HG03066 (cell line): ENCODE data around the gene WDR82.

Experiments used
- ATAC-seq: cut with Tn5 transposase; IDR thresholded peaks from one replicate; pipeline ENCODE4 v1.9.1; 2021; ENCODE audit warnings: low read depth; ENCODE audit not compliant: unreplicated experiment

WDR82 gene

GRCh38 chr3:52240059-52240885, 38.2 kb downstream of the WDR82 start:
- ATAC-seq: no peak

DNA sequence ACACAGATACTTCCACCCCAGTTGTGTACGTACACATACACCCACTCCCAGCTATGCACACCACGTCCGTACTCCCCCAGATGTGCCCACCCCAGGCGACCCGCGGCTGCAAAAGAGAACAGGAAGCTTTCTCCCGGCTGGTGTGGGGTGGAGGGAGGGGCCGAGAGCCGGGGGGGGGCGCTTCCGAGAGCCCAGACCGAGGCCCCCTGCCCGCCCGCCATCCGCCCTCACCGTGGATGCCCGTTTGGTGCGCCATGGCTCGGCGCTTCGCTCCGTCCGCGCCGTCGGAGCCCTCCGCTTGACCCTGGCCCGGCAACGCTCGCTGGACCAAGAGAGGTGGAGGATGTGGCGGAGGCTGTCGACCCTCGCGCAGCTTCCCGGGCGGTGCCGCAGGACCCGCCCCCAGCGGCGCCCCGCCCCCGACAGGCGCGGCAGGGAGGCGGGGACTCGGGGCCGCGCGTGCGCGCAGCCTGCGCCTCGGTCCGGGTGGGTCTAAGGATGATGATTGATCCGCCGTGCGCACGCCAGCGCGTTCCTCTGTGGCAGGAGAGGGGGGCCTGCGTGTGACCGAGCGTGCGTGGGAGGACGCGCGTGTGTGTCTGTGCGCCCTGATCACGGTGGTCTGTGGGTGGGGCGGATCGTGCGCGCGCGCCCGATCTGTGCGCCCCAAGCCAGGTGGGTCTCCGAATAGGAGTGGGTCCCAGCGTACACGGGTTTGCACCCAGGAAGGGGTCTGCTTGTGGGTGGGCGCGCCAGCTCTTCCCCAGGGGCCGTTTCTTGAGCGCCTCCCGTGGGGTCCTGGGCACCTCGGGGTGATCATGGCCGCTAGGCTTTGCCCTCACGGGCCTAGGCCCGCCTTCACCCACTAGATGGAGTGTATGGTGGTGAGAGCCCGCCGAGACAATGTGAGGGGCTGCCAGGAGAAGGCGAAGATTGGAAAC, 39.4 kb downstream of the WDR82 start, which contains the start of gene TWF2:
Gene TWF2, minus strand, starts transcription at position 398 of the 941 bp plus-strand sequence. Its CDS starts 142 bp downstream, at position 256.
- ATAC-seq: peak; percentile 70

DNA sequence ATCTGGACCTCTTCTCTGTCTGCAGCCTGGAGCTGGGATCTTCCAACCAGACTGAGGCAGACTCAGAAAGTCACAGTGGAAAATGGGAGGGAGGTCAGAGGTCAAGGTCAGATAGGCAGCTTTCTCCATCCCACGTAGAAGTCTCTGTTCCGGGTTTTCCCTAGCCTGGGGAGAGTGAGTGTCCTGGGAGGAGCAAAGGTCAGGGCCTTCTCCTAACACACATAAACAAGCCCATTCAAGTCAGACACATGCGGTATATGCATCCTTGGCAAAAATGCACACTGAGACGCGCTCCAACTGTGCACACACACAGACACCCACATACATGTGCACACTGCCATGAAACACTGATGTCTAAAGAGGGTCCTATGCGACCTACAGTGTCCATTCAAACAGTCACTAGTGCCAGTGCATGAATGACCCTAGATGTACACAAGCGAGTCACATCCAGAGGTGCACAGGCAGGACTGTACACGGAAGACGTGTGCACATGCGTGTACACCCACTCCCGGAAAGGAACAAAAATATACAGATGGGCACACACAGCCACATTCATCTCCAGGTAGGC, 40.2 kb downstream of the WDR82 start:
- peak; percentile 17 for ATAC-seq

DNA sequence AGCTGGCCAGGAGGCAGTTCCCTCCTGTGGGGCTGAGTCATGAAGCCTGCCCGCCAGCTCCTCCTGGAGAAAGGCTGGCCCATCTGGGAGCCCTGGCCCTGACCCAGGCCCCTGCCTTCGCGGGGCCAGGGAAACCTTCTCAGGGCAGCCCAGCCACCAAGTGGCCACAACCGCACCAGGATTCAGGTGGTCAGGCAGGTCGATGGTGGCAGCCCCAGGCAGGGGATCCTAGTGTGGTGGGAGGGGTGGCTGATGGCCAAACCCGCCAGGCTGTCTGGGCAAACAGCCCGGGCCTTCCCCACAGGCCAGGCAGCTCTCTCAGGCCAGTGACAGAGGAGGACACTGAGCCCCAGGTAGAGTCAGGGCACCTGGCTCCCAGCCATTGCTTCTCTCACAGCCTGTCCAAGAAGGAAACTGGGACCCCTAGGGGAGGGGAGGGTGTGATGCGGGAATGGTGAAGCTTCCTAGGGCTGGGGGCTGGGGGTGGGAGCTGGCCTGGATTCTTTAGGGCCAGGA, 40.7 kb downstream of the WDR82 start:
- no peak for ATAC-seq

- ATAC-seq: no peak
These were observed 41.3 kb downstream of the WDR82 start for GRCh38 chr3:52237006-52237656.

GRCh38 chr3:52236424-52236886, 42.0 kb downstream of the WDR82 start:
- ATAC-seq: no peak

DNA sequence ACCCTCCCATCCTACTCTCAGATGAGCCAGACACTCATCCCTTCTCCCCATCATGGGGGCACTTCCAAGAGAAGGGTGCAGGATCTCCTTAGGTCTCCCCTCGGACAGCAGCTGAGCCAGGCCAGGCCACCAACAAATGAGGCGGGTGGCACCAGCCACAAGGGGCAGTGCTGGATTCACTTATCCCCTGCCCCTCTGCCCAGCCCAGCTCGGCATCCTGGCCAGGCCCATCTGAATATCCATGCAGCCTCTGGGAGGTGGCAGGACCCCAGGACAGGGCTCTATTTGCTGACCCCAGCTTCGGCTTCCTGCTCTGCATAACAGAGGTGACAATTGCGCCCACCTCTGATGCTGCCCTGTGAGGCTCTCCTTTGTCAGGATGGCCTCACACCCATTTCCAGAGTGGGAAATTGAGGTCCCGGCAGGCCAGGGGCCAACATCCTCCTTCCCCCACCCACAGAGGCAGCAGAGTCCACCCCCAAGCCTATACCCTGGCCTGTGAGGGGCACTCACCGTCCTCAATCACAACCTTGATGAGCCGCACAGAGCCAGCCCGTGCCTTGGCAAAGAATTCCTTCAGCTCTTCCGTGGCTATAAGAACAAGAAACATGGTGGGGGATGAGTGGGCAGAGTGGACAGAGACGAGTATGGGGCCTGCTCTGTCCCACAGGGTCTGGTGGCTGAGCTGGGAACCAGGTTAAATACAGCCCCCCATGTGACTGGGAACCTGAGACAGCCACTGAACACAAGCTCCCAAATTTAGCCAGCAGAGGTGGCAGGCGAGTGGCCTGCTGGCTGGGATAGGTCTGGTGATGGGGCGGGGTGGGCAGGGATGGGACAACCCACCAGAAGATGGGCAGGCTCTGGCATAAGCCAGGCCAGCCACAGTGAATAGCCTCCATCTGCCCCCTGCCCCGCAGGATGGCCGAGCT, 43.7 kb downstream of the WDR82 start:
- ATAC-seq: no peak

DNA sequence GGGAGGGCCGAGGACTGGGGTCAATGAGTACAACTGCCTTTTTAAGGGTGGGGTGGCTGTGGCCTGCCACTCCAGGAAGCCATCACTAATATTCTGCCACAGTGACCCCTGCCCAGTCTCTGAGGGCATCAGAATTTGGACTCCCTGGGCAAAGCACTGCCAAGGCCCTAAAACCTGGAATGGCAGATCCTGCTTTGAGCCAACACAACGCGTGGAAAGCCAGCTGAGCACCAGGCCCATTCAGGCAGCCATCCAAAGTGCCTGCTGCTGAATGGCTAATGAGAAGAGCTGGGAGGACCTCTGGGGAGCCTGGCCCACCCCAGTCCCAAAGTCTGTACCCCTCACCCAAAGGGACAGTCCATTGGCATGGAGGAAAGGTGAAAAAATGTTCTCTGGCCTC, 44.5 kb downstream of the WDR82 start:
- no peak for ATAC-seq

- no peak for ATAC-seq
These were observed 45.3 kb downstream of the WDR82 start for GRCh38 chr3:52233108-52233591.

DNA sequence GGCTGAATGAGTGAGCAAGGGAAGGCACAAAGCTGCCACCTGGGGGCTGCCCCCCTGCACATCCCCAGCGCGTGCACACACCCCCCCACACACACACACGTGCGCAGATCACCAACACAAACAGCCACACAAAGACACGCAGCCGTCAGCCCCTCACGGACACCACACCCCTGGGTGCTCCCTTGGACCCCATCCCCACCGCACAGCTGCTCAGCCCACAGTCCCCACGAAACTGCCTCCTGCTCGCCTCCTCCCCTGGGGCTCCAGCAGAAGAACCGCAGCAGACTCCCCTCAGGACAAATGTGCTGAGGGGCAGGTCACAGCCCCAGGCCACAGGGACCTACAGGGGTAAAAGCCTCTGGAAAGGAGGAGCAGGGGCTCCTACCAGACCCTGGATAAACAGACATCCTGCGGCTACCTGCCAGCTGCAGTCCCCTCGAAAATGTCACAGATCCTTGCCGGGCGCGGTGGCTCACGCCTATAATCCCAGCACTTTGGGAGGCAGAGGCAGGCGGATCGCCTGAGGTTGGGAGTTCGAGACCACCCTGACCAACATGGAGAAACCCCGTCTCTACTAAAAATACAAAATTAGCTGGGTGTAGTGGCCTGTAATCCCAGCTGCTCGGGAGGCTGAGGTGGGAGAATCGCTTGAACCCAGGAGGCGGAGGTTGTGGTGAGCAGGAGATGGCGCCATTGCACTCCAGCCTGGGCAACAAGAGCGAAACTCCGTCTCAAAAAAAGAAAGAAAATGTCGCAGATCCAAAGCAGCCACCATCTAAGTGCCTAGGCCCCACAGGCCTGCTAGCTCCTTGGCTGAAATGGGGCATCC, 46.0 kb downstream of the WDR82 start:
- ATAC-seq: no peak

GRCh38 chr3:52231502-52232278, 46.8 kb downstream of the WDR82 start:
- ATAC-seq: peak; percentile 58

DNA sequence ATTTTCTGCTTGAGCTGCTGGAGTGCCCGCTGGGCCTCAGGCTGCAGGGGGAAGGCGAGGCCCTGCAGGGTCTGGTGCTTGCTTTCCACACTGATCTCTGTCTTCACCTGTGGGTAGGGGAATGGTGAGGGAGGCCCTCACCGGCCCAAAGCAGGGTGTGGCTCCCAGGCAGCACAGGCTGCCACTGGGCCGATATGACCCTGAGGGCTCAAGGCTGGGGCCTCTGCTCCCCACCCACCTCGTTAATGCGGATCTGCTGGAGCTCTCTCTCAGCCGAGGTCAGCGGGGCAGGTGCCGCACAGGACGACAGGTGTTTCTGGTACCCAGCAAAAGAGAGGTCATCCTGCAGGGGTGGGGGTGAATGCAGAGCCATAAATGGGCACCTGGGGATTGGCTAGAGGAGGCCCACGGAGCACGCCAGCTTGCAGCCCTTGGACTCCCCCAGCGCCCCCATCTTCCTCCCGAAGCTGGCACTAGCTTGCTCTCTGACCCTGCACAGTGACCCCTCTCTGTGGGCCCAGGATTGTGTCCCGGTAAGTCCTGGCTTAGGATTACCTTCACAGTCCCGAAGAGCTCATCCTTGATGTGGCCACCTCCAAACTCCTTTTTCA, 47.5 kb downstream of the WDR82 start:
- no peak for ATAC-seq

GRCh38 chr3:52230461-52230860, 48.0 kb downstream of the WDR82 start:
- no peak for ATAC-seq

DNA sequence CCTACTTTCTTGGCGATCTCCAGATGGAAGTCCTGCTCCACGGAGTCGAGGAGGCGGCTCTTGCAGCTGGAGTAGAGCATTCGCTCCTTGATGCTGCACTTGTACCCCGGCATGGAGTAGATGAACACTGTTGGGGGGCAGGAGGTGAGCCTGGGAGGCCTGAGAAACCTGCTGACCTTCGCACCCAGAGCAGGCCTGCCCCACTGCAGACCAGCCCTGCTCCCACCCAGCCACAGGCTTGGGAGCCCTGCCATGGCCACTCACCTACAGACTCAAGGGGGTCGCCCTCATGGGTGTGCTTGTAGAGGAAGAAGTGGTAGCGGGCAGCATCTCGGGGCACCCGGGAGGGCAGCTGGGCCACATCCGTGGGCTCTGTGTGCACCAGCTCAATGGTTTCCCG, 48.8 kb downstream of the WDR82 start:
- ATAC-seq: no peak

DNA sequence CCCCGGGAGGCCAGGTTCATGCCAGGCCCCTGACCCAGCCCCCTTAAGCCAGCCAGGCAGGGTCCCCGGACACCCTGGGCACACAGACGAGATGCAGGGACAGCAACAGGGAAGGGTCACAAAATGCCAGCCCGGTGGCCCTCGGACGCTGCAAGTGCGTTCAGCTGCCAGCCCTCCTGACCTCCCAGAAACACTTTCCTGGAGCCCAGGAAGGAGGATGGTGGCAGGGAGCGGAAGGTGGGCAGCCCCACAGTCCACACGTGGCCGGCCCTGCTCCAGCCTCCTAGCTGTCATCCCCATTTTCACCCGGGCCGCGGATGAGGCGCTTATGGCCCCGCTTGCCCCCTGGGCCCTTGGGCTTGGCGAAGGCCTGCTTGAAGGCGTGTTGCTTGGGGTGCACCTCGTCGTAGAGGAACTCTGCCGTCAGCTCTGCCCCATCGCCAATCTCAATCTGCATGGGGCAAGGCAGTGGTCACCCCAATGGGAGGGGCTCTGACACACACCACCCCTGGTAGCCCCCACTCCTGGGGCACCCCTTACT, 49.6 kb downstream of the WDR82 start:
- no peak for ATAC-seq

GRCh38 chr3:52228266-52228665, 50.2 kb downstream of the WDR82 start:
- ATAC-seq: no peak

- ATAC-seq: no peak
These were observed 50.7 kb downstream of the WDR82 start for GRCh38 chr3:52227766-52228165.
